GM18505 (cell line): ENCODE results near the gene IL17RB.

Experiments used
- ATAC-seq: cut with Tn5 transposase; IDR thresholded peaks from one replicate; pipeline ENCODE4 v1.9.1; 2021; ENCODE audit not compliant: unreplicated experiment
- POLR2A ChIP-seq: IDR thresholded peaks from 4 replicates; pipeline ENCODE4 v1.6.1; 2011; ENCODE audit warnings: borderline replicate concordance; ENCODE audit not compliant: insufficient read depth, insufficient read length; ENCODE audit errors: extremely low read depth

IL17RB gene

GRCh38 chr3:53806182-53807116 is 39.9 kb upstream of the IL17RB start:
- ATAC-seq: peak; percentile 38
- TF ChIP-seq POLR2A: no peak

- no peak for ATAC-seq
Measured at GRCh38 chr3:53807117-53807810, 39.1 kb upstream of the IL17RB start.

GRCh38 chr3:53808496-53808895 is 37.9 kb upstream of the IL17RB start:
- no peak for ATAC-seq

More at GRCh38 chr3:53807117-53807810, 39.1 kb upstream of the IL17RB start:
- no peak for TF ChIP-seq POLR2A

GRCh38 chr3:53809267-53809666 is 37.1 kb upstream of the IL17RB start:
- no peak for TF ChIP-seq POLR2A

More at GRCh38 chr3:53808496-53808895, 37.9 kb upstream of the IL17RB start:
- no peak for TF ChIP-seq POLR2A

GRCh38 chr3:53809764-53810400 is 36.5 kb upstream of the IL17RB start:
- ATAC-seq: no peak
- no peak for TF ChIP-seq POLR2A

More at GRCh38 chr3:53809267-53809666, 37.1 kb upstream of the IL17RB start:
- no peak for ATAC-seq

- TF ChIP-seq POLR2A: no peak
- ATAC-seq: no peak
Measured at GRCh38 chr3:53811143-53811927, 35.0 kb upstream of the IL17RB start.

GRCh38 chr3:53812434-53812833 is 33.9 kb upstream of the IL17RB start:
- no peak for ATAC-seq
- no peak for TF ChIP-seq POLR2A

GRCh38 chr3:53813229-53813628 is 33.1 kb upstream of the IL17RB start:
- ATAC-seq: no peak
- TF ChIP-seq POLR2A: no peak

GRCh38 chr3:53813876-53814275 is 32.5 kb upstream of the IL17RB start:
- no peak for TF ChIP-seq POLR2A
- no peak for ATAC-seq

- ATAC-seq: no peak
- TF ChIP-seq POLR2A: no peak
Measured at GRCh38 chr3:53815067-53815466, 31.3 kb upstream of the IL17RB start.

- no peak for TF ChIP-seq POLR2A
- no peak for ATAC-seq
Measured at GRCh38 chr3:53815651-53816050, 30.7 kb upstream of the IL17RB start.

- TF ChIP-seq POLR2A: no peak
- ATAC-seq: no peak
Measured at GRCh38 chr3:53816425-53816824, 29.9 kb upstream of the IL17RB start.
